Measurements from ENCODE around the gene ACAD9. TPM values are rescaled to one million over a fixed set of nuclear protein-coding genes. Genes with fewer than 3 reads are reported as not detected.

ACAD9 gene
- total RNA-seq, 4 donors from 2014 or later, result 25.6 to 41.6 (median 30.3) TPM

DNA sequence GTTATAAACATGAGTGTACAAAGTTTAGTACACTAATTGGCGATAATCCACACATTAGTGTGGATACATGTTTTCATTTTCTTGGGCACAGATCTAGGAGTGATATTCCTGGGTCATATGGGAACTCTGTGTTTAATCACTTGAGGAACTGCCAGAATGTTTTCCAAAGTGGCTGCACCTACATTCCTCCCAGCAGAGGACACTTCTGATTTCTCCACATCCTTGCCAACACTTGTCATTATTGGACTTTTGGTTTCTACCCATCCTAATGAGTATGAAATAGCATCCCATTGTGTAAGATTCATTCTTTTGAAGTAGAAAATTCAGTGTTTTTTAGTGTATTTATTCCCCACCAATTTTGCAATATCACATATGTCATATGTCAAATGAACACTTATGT is 60.8 kb downstream of the ACAD9 start:
- H3K27me3 ChIP-seq, result peaks cover 0 to 13% (median 0%) of the 10 kb centered on the region in 4 donors
- no peaks in the 10 kb centered on the region for H3K9me3 ChIP-seq
- H3K36me3 ChIP-seq, result no peaks in the 10 kb centered on the region
- WGBS, result 83% methylated on average over 1 of the region's 1 CpG
- DNase-seq (ENCODE audit: extremely low spot score), result no peak
- no peak for TF ChIP-seq EP300 (IDR thresholded peaks at IDR 0.05)
- TF ChIP-seq POLR2A (IDR thresholded peaks at IDR 0.05; ENCODE audit: low read depth), result no peak
- TF ChIP-seq CTCF (IDR thresholded peaks at IDR 0.05), result no peak
- TF ChIP-seq POLR2AphosphoS5 (IDR thresholded peaks at IDR 0.05), result no peak
- no peak overlapping the region for H3K4me3 ChIP-seq
- H3K27ac ChIP-seq (replicated peaks in 1 of 4), result no peak overlapping the region
- intact Hi-C loops (cut with DNase I), result no loop called here
- no peaks in the 10 kb centered on the region for H3K4me1 ChIP-seq

DNA sequence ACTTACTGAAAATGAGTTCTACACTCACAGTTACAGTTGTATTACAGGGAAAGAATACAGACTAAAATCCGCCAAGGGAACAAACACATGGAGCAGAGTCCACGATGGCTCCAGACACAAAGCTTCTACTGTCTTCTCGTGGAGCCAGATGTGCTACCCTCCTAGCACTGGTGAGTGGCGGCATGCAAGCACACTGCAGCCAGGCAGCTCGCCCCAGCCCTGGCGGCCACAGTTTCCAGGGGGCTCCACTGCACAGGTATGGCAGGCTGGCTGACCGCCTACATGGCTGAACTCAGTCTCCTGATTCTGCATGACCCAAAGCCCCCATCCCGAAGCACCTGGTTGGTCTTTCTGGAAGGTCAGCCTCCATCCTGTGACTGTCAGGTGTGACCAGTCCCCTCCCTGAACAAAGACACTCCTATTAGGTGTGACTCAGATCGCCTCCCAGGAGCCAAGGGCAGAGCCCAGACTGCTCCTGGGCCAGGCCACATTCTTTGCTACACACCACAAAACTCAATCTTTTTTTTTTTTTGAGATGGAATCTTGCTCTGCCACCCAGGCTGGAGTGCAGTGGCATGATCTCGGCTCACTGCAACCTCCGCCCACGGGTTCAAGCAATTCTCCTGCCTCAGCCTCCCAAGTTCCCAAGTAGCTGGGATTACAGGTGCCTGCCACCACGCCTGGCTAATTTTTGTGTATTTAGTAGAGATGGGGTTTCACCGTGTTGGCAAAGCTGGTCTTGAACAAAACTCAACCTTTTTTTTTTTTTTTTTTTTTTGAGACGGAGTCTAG is 62.9 kb downstream of the ACAD9 start:
- intact Hi-C loops (cut with DNase I), result no loop called here
- TF ChIP-seq POLR2AphosphoS5 (IDR thresholded peaks at IDR 0.05), result no peak
- TF ChIP-seq POLR2A (IDR thresholded peaks at IDR 0.05; ENCODE audit: low read depth), result no peak
- TF ChIP-seq EP300 (IDR thresholded peaks at IDR 0.05), result no peak
- no peak for TF ChIP-seq CTCF (IDR thresholded peaks at IDR 0.05)
- H3K36me3 ChIP-seq, result no peaks in the 10 kb centered on the region
- WGBS, result 87% methylated on average over 9 of the region's 15 CpGs
- H3K27me3 ChIP-seq, result peaks cover 0 to under 1% (median 0%) of the 10 kb centered on the region in 4 donors
- H3K27ac ChIP-seq (replicated peaks in 1 of 4), result no peak overlapping the region
- H3K4me3 ChIP-seq, result no peak overlapping the region
- peaks cover 0 to 10% (median 4%) of the 10 kb centered on the region in 4 donors for H3K4me1 ChIP-seq
- no peak for DNase-seq (ENCODE audit: extremely low spot score)
- no peaks in the 10 kb centered on the region for H3K9me3 ChIP-seq

DNA sequence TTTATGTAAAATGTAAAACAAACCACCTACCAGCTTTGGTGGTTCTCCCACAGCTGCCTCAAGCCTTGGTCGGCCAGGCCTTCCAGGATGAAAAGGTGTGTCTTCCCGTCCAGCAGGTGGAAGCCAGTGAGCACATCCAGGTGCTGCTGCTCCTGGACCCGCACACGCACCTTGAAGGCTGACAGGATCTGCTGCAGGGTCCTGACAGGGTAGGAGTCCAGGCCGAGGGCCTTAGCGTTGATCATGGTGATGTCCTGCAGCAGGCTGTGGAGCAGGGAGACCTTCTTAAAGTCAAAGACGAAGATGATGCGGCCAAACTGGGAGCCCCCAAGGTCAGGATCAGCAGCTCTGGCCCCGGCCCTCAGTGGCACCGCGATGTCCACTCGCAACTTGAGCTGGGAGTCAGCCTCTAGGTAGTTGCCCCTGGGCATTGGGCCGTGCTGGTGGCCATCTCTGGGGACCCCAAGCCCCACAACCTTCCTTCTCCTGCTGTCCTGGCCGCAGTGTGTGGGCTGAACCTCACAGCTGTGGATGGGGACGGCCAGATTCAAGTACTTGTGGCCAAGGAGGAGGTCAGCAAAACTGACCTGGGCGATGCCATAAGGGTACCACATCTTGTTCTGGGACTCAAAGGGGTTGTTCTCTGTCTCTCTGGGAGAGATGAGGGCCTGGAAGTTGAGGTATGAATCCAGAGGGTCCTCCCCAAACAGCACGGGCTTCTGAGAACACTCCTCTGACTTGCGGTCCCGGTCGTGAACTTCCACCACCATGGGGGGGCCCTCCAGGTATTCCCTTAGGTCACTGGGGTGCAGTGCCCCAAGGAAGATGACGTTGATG is 65.8 kb downstream of the ACAD9 start:
- Histone ChIP-seq H3K36me3 (no peaks in the 10 kb centered on the region), H3K4me3 (no peak overlapping the region), H3K27ac (replicated peaks in 1 of 4) (no peak overlapping the region), H3K4me1 (peaks cover 0 to 10% (median 4%) of the 10 kb centered on the region in 4 donors), H3K9me3 (no peaks in the 10 kb centered on the region), H3K27me3 (no peaks in the 10 kb centered on the region)
- TF ChIP-seq EP300 (IDR thresholded peaks at IDR 0.05), result no peak
- TF ChIP-seq POLR2A (IDR thresholded peaks at IDR 0.05; ENCODE audit: low read depth), result no peak
- TF ChIP-seq POLR2AphosphoS5 (IDR thresholded peaks at IDR 0.05), result no peak
- TF ChIP-seq CTCF (IDR thresholded peaks at IDR 0.05), result no peak
- intact Hi-C loops (cut with DNase I), result no loop called here
- WGBS, result 89% methylated on average over 11 of the region's 21 CpGs
- DNase-seq (ENCODE audit: extremely low spot score), result peak; percentile 80

DNA sequence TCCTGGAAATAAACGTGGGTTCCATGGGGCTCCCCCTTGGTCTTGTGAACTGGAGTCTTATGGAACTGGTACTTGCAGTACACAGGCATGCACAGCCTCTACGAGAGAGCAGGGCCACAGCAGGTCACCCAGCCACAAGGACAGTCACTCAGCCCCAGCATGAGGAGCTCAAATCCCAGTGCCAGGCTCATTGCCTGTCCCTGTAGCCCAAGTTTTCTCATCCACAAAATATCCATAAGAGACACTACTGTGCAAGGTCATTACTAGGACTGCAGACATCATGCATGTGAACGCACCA is 66.4 kb downstream of the ACAD9 start:
- no peaks in the 10 kb centered on the region for H3K9me3 ChIP-seq
- intact Hi-C loops (cut with DNase I), result no loop called here
- no peaks in the 10 kb centered on the region for H3K36me3 ChIP-seq
- H3K27ac ChIP-seq (replicated peaks in 1 of 4), result no peak overlapping the region
- H3K4me1 ChIP-seq, result peaks cover 0 to 10% (median 4%) of the 10 kb centered on the region in 4 donors
- no peaks in the 10 kb centered on the region for H3K27me3 ChIP-seq
- TF ChIP-seq EP300 (IDR thresholded peaks at IDR 0.05), result no peak
- TF ChIP-seq POLR2A (IDR thresholded peaks at IDR 0.05; ENCODE audit: low read depth), result no peak
- no peak for TF ChIP-seq POLR2AphosphoS5 (IDR thresholded peaks at IDR 0.05)
- TF ChIP-seq CTCF (IDR thresholded peaks at IDR 0.05), result no peak
- no peak overlapping the region for H3K4me3 ChIP-seq
- peak; percentile 47 for DNase-seq (ENCODE audit: extremely low spot score)
- WGBS, result 60% methylated on average over 3 of the region's 3 CpGs
